Measurements from ENCODE around the gene VPS8.
"Not testable (repeated sequence)": the region's sequence is repeated elsewhere in the genome, so short reads cannot be mapped to it uniquely, and the experiment has no call there.

VPS8 gene

DNA sequence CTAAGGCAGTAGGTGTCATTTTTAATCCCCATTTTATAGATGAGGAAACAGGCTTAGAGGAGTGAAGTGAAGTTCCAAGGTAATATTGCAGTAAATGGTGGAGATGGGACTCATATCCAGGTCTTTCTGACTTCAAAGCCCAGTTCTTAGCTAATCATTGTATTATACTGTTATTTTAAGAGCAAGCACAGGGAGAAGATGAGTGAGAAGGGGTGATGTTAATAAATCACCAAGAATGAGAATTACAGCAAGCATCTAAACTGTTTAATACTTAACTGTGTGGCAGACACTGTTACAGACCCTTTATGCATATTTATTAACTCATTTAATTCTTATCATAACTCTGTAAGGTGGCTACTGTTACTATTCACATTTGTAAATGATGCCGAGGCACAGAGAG, 61.2 kb downstream of the VPS8 start:
- no peak for DNase-seq

DNA sequence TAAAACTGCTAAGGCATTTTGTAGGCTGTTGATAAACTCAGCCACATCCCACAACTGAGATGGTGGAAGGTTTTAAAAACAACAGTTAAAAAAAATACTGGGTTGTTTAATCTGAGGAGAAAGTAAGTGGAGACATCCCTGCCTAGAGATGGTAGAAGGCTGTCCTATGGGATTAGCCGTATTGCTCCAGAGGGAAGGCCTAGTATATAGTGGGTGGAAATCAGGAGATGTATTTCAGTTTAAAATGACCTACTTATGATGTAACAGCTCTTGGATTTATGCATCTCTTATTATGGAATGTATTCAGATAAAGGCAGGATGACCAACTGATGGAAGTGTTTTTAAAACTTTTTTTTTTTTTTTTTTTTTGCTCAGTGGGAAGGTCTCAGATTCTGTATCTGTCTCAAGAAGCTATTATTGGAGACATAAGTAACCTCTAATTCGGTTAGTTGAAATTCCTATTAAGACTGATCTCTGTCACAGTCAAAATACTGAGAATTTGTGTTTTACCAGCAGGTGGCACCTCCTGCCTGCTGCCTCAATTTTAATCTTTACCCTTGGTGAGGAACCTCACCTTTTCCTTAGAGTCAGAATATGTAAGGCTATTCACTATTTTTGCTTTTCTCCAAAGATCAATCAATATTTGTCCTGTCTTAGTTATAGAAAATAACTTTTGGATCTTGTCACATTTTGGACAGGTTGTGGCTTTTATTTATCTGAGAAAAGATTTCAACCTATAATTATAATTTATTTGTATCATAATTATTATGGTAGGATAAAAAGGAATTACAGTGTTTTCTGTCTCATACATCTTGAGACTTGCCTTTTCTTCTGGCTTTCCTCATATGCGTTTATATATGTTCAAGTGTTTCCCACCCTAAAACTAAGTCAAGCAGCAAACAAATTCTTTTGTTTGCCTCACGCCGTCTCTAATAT, 63.0 kb downstream of the VPS8 start:
- peak; percentile 2 to 16 (median 13) for DNase-seq

DNA sequence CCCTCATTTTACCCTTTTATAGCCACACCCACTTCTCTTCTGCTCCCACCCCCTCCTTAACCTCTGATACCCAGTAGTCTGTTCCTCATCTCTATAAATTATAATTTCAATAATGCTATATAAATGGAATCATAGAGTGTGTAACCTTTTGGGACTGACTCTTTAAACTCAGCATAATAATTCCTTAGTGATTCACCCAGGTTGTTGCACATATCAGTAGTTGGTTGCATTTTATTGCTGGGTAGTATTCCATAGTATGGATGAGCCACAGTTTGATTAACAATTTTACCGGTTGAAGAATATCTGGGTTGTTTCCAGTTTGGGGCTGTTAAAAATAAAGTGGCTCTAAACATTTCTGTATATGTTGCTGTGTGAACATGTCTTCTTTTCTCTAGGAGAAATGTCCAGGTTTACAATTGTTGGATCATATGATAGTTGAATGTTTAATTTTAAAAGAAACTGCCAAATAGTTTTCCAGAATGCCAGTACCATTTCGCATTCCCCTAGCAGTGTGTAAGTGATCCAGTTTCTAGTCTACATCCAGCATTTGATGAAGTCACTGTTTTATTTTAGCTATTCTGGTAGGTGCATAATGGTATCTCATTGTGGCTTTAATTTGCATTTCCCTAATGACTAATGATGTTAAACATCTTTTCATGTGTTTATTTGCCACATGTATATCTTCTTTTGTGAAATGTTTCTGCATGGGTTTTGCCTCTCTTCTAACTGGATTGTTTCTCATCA, 68.5 kb downstream of the VPS8 start:
- no peak for DNase-seq

DNA sequence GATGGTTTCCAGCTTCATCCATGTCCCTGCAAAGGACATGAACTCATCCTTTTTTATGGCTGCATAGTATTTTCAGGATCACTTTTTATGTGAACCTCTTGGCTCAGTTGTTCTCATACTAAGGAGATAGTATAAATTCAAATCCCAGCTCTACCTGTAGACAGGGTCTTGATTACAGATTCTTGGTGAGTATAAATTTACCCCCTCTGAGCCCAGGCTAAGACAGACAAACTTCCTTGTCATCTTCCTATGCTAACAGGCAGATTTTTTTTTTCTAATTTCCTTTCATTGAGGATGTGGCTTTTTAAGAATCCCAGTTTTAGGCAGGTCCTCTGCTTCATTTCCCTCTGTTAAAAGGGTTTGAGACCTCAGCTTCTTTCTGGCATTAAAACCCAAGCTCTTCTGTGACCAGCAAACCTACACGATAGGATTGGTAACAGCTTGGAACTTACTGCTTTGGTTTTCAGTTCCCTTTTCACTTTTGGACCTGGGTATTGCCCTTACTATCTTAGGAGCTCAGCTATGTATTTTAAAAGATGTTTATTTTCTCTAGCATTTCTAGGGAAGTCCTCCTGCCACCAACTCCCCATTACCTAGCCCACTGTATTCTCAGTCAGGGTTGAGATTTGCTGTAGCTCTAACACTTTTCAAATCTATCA, 72.5 kb downstream of the VPS8 start:
- DNase-seq, result peak in 1 of 4 experiments; percentile 3

DNA sequence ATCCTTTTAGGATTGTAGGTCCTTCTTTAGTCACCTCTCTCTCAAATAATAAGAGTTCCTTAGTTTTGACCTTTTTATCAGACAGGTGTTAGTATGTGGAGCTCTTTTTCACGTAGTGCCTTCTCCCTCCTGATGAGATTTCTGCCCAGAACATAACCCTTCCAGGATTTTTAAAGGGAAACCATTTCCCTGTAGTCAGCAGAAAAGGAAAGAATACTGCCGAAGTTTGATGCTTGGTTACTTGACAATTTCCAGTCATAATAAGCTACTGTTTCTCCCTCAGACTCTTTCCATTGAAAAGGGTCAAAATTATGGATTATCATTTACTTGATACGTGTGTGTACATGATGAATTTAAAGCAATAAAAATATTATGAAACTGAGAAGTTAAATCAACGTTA, 73.1 kb downstream of the VPS8 start:
- DNase-seq, result no peak

DNA sequence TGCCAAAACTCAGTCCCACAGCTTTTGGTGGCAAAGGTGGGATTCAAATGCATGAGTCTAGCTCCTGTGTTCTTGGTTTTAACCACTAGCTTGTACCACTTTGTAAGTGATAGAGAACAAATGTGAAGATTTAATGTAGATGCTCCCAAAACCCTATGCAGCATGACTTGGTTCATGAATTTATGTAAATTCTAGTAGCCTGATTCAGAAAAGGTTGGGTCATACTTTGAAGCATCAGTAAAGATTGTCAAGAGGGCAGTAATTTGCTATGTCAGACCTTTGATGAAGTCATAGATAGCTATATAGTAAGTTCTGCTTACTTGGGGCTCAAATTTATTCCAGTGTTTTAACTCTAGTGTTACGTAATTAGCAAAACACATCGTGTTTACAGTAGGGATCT, 75.6 kb downstream of the VPS8 start:
- DNase-seq, result no peak

DNA sequence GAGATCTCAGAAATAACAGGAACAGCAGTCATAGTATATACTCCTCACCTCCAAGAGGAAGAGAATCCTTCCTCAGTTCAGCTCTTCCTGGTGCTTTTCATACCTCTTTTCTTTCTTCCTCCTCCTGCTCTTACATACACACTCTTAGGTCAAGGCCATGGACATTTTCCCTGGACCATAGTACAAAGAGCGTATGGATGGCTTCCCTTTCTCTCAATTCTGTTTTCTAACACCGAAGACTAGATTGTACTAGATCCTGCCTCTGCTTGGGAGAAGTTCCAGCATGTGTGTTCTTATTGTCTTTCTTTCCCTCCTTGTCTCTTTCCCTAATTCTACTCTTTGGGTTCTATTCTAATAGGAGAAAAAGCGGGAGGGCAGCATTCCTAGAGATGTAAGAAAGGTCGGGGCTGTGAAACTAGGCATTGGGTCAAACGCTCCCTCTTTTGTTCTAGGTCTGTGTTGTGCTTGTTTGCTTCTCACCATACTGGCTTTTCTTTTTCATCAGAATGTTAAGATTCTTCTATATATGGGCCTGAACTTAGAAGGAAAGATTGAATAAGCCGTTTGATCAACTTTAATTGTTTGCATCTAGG, 77.4 kb downstream of the VPS8 start:
- DNase-seq, result no peak

DNA sequence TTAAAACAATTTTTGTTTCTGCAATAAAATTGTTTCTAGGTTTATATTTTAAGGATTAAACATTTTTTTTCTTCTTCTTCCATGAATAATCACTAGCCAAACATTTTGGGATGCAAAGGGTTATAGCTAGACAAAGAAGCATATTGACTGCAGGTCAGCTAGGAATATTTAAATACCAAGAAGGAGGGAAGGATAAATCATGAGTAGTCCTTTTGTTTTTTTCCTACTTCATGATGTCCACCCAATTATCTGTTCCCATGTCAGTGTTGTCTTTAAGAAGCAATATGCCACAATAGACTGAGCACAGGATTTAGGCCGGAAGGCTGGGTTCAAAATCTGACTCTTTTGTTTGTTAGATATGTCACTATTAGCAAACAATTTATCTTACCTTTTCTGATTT, 82.1 kb downstream of the VPS8 start:
- DNase-seq, result no peak

DNA sequence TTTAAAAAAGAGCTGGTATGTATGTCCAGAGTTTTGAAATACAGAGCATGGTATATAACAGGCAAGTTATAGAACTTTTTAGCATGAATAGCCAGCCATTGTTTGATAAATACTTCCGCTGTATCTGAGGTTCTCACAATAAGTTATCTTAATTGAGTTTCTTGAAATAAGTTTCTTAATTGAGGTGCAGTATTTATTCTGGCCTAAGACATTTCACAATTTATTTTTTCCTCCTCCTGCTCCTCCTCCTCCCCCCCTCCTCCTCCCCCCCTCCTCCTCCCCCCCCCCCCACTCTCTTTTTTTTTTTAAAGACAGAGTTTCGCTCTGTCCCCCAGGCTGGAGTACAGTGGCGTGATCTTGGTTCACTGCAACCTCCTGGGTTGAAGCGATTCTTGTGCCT, 83.4 kb downstream of the VPS8 start:
- no peak for DNase-seq

DNA sequence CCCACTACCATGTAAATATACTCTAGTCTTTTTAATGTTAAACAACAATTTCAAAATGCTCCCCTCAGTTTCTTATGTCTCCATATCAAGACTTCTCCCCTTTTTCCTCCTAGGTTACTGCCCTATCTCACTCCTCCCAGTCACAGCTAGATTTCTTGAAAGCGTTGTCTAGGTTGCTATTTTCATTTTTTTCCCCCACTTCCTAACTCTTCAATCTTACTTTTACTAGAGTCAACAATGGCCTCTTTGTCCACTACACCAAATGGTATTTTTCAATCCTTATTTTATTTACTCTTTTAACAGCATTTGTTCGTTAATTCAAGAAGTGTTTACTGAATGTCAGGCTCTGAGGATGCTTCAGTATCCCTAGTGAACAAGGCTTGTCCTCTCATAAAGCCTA, 84.4 kb downstream of the VPS8 start:
- DNase-seq, result no peak

DNA sequence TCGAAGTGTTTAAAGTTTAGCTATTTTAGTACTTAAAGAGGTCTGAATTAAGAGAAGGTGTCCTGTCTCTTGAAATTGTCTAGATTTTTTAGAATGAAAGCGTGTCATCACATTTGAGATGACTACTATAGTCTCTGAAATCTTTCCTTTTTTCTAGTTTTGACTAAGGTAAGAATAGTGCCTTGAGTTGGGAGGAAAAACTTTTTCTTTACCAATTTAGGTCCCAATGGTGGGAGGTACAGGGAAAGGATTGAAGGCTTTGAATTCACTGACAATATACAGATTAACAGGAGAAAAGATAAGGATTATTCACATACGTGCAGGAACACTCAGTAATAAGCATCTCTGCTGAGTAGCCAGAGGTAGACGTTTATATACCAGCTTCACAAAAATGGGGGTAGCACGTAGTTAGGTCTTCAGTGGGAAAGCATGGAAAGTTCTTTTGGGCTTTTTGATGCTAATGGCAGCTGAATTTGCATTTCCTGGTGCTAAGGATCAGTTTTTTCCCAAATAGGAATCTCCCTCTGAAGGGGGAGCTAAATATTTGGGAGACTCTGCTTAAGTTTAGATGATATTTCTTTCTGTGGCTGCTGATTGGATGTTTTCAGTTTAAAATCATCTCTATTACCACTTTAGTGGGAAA, 88.1 kb downstream of the VPS8 start:
- no peak for DNase-seq

DNA sequence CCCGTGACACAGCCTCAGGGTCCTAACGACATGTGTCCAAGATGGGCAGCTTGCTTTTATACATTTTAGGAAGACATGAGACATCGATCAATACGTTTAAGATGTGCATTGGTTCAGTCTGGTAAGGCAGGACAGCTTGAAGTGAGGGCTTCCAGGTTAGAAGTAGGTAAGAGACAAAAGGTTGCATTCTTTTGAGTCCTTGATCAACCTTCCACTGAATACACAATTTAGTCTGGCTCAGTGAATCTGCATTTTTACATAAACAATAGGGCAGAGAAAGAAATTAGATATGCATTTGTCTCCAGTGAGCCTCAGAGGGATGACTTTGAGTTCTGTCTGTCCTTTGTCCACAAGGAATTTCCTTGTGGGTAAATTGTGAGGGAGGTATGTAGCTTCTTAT, 95.1 kb downstream of the VPS8 start:
- not testable (repeated sequence) for DNase-seq

DNA sequence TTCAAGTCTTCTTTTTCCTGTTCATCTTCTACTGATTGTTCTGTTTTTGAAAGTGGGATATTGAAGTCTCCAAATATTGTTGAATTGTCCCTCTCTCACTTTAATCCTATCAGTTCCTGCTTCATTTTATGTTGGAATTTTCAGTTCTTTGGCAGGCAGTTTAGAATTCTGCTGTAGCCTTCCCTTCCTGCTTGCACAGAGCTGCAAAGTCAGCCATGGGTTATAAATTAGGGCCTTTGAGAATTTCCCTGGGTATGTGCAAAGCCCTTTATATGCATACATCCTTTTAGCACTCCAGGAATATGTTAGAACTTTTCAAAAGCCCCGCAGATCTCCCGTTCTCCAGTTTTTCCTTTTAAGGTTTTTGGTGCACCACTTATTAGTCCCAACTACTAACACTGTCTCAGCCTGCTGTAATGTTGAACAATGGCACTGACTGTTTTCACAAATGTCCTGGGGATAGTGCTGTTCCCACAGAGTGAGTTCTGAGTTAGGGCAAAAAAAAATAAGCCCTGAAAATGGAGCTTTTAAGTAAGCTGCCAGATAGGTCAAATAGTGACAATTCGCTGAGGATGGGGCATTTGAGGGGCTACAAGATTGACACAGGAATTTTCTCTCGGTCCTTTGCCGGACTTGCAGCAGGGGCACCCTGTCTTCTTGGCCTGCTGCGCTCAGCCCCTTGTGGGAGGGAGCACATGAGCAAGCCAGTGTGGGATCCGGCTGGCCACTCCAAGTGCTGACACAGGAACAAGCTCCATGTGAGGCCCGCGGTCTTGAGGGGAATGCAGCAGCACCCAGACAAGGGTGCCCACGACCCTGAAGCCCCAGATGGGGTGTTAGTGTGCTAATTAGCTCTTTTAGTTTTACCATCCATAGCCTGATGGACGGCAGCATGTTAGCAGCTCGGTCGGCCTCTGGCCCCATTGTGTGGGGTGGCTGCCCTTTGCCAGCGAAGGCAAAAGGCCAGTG, 96.0 kb downstream of the VPS8 start:
- no peak for DNase-seq

DNA sequence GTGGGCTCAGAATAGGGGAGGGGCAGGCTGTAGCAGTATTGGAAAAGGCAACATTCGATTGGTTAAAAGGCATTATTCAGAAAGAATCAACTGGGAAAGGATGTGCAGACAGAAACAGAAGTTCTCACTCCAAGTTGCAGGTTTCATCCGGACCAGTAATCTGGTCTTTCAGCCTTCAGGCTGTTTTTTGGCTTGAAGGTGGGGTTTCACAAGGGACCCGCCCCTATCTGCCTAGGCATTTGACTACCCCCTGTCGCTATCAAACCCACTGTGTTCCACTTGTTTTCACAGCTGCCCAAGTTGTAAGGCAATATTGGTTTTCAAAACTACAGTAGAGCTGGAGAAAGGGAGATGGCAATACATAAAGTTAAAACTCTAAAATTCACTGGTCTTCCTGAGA, 96.9 kb downstream of the VPS8 start:
- no peak for DNase-seq

DNA sequence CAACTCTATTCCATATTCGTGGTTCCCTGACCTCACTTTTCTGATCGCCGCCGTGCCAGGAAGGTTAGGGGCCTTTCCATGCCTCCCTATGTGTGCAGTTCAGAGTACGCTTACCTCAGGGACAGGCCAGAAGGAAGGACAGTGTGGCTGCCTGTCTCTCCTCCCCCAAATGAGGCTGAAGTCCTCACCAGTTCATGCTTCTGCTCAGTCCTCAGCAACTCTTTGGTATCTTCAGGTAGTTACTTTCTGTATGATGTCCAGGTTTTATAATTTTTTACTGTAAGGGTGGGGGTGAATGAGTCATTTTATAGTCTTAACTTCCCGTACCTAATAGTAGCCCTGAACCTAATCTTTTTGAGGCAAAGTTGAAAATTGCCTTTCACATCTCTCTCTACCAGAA, 98.7 kb downstream of the VPS8 start:
- DNase-seq, result no peak

DNA sequence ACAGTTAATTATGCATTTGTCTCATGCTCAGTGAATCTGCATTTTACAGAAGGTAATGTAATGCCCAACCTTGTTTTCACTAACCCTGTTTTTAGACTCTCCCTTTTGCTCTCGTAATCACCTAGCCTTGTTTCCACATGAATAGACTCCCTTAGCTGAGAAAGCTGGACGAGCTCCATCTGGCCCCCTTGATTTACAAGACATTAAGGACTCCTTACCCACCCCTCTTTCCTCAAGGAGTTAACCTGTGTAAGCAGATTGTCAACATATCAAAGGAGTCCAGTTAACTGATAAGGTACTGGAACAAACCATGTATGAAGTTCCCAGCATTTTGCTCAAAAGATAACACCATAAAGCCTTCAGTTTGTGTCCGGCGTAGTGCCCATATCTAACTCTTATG, 99.6 kb downstream of the VPS8 start:
- DNase-seq, result no peak

DNA sequence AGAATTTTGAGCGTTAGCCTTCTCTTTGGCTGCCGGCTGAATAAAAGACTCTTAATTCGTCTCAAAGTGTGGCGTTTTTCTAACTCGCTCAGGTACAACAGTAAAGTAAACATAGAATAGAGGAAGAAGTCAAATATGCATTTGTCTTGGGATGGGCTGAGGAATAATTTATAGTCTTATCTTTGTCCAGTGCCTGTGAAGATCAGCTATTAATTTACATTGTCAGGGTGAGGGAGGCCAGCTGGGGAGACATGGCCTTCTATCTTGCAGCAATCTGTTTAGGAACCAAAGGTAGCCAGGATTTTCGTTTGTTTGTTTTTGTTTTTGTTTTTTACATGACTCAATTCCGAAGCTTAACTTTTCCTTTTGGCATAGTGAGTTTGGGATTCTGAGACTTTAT, 100.2 kb downstream of the VPS8 start:
- no peak for DNase-seq

DNA sequence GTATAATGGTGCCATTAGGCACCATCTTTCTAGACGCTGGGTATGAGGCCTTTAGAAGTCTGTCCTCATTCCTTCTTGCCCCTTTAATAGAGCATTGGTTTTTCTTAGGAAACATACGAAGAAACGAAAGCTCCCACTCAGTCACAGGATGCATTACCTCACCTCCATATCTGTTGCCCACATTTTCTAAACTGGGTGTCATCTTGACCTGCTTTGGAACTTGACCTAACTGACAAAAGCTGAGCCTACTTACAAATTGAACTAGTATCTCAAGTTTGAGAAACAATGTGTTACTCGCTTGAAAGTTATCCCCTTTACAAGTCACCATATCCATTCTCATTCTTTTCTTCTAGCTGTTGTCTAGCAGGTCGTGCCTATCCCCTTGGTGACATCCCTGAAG, 102.7 kb downstream of the VPS8 start:
- no peak for DNase-seq

DNA sequence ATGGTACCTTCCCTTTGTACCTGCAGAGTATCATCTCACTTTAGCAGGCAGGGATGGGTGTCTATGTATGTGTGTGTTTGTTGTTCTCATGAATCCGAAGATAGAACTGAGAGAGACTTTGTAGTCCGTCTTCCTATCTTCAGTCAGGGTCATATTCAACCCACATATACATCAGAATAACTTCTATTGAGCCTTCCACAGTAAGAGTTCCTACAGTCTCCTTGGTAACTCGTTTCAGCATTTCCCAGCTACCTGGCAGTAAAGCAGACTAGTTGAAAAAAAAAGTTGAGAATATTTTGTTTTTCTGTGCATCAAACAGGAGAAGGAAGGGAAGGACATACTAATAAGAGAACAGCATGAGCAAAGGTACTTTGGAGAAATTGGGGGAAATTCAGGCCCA, 106.8 kb downstream of the VPS8 start:
- no peak for DNase-seq

DNA sequence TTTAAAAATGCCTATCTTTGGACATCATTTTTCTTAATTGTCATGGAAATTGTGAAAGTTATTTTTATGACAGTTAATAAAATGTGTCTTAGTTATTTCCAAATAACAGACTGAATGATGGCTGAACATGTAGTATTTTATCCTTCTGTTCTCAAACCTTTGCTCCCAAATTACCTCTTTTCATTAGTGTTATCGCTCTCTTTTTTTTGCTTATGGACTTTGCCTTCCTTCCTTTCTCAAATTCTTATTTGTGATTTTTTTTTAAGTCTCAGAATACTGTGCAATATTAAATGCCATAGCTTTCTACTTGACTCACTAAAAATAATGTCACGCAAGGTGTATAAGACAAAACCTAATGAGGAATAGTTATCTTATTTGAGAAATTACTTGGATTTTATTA, 107.7 kb downstream of the VPS8 start:
- no peak for DNase-seq

DNA sequence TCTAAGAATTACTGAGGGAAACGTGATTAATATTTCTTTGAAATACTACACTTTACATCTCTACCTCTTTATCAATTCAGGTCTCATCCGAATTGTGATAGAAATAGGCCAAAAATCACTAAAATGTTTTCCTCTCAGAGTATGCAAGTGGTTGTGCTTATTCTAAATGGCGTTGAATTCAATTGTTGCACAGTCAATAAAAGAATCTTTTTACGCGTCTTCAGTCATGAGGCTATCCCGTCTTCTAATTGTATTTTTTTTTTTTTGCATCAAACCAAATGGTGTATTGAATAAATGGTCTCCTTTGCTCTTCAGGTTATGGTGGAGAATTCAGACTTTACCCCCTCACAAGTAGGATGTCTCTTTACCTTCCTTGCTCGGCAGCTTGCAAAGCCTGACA, 112.6 kb downstream of the VPS8 start:
- DNase-seq, result no peak
